Caki2 (cell line): ENCODE measurements around the gene TTR. TPM values are rescaled to one million over a fixed set of nuclear protein-coding genes. Genes with fewer than 3 reads are reported as not detected.

ENCODE experiments used
- DNase-seq: peaks from one replicate; pipeline ENCODE4 v3.0.0-alpha.2; 2015; ENCODE audit warnings: low read depth
- in situ Hi-C: cut with HindIII; loops from 2 replicates; pipeline ENCODE4 v1.10.0; 2016; ENCODE audit warnings: low sequenced_read_pairs, low pct_unique_long_range_greater_than_20kb, mixed read lengths
- total RNA-seq: library from RNA; depleted of rRNA; stranded (reverse); fragments of >200 nt; shearing (Covaris generic); gene quantifications from 2 replicates; pipeline ENCODE4 v1.2.3, GENCODE V29; 2014; ENCODE audit warnings: low replicate concordance

Gene TTR
- total RNA-seq, 1 experiment from 2014 or later, result not detected

DNA sequence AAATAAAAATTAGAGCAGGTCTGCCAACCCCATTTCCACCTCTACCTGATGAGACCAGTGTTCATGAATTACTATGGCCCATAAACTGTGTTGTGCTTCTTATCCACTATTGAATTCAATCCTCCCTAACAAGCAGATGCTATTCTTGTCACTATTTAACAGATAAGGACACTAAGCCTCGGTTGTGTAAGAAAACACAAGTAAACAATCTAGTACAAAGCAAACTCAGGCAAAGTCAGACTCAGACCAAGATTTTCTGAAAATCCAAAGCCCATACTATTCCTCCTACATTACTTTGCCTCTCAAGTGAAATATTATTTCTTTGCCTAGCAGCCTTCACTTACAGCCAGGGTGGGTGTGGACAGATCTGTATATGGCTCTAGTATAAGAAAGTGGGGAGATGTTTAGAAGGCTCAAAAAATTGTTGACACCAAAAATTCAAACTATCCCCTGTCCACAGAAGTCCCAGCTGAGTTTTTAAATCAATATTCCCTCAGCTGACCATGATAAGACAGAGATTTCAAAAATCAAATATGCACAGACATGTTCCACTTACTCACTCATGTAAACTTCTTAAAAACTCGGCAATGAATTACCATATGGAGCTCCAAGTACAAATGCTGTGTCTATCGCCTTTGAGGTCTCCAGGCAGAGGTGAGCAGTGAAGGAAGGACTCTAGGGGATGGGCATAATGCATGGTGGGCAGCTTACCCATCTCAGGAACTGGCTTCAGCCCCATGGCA, 16.0 kb upstream of the TTR start:
- in situ Hi-C loops, result no loop called here
- DNase-seq, result no peak

- no peak for DNase-seq
- in situ Hi-C loops, result no loop called here
Observed at GRCh38 chr18:31576670-31577069, 15.0 kb upstream of the TTR start.

- no peak for DNase-seq
- in situ Hi-C loops, result no loop called here
Observed at GRCh38 chr18:31577195-31577594, 14.5 kb upstream of the TTR start.

GRCh38 chr18:31578126-31578525, 13.6 kb upstream of the TTR start:
- in situ Hi-C loops, result no loop called here
- DNase-seq, result no peak

DNA sequence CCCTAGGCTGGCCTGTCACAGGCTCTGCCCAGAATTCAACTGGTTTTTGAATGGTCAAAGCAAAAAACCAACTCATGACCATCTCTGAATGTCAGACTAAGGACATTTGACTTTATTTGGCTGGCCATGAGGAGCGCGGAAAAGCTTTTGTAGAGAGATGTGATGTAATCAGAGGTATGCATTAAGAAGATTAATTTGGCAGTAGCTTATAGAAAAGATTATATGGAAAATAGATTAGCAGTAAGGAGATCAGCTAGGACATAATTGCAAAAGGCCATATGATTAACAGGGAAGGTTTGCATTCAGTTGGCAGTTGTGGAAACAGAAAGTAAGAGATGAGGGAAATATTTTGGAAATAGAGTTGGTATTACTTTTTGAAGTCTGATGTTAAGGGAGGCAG, 12.3 kb upstream of the TTR start:
- DNase-seq, result no peak
- in situ Hi-C loops, result no loop called here

DNA sequence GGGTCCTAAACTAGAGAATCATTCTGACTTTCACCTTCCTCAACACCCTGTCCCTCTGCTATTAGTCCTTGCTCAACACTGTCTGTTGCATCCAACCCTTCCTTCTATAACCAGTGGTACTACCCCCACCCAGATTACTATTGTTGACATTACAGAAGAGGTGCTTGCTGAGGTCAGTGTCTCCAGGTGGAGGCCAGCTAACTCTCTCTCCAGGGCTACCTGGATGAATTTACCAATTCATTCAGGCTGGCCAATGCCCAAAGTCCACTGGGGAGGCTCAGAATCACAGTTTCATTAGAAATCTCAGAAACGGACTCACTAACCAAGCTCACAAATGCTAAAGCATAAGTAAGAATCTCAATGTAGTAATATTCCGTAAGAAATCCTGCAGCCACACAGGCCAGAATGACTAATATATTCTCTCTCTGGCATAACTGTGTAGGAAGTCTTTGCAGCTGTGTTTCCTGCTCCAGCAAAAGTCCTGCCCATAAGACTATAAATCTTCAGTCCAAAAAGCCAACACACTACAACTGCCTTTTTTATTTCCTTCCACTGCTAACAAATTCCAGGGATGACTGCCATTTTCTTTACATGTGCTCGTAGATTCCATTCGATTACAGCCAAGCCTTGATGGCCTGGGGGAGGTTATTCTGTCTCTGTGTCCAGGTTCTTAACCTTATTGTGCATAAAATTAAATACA, 10.0 kb upstream of the TTR start:
- in situ Hi-C loops, result no loop called here

GRCh38 chr18:31583185-31583854, 8.4 kb upstream of the TTR start:
- no peak for DNase-seq
- in situ Hi-C loops, result no loop called here

More for the DNA sequence above, 10.0 kb upstream of the TTR start:
- no peak for DNase-seq

DNA sequence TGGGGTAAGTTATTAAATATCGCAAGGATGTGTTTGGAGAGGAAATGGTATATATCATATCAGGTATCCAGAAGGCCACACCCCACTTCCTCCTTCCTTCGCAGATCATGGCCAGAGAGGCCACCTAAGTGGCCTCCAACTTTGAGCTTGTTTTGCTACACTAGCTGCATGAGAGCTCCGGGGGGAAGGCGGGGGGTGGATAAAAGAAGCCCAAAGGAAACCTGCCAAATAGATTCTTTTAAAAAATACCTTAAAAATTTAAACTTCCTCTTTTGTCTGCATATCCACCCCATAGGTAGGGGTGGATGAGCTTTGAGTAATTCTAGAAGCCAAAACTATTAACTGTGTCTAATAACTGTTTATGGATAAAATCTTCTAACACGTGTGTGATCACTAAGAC, 5.7 kb upstream of the TTR start:
- in situ Hi-C loops, result no loop called here

DNA sequence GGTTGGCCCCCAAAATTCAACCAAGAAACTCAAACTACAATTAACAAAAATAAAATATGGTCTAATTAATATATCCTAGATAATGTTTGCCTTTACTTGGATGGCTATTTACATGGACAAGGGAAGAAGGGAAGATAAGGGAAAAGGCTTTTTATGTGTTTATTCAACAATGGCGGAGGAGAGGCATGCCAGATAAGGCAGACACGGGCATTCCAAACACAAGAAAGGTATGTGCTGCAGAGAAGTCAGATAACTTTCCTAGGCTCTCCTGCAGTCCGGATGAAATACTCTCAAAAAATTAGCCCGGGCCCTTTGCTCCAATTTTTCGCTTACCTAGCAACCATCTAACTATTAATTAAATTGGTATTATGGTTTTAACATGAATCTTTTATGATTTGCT, 5.1 kb upstream of the TTR start:
- in situ Hi-C loops, result no loop called here
- DNase-seq, result no peak

More for the DNA sequence above, 5.7 kb upstream of the TTR start:
- DNase-seq, result no peak

DNA sequence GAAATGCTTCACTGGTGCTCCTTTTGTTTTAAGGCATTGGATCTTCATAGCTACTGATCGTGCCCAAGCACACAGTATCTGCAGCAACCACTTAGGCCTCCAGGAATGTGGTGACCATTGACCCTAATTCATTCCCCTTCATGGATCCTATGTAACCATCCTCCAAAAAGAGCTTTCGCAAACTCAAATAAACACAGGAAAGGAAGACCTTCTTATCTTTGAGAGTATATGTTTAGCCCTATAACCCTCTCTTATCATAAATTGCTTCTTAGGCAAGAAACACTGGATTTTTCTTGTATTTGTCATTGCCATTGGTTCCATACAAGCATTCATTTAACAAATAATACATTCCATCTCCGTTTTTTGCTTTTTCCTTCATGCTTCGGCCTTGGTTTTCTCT, 4.1 kb upstream of the TTR start:
- DNase-seq, result no peak
- in situ Hi-C loops, result no loop called here

GRCh38 chr18:31590570-31590969, 1.1 kb upstream of the TTR start:
- in situ Hi-C loops, result no loop called here
- no peak for DNase-seq

DNA sequence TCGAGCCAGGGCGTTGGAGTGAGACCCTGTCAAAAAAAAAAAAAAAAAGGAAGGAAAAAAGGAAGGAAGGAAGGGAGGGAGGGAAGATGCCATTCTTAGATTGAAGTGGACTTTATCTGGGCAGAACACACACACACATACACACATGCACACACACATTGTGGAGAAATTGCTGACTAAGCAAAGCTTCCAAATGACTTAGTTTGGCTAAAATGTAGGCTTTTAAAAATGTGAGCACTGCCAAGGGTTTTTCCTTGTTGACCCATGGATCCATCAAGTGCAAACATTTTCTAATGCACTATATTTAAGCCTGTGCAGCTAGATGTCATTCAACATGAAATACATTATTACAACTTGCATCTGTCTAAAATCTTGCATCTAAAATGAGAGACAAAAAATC, 564 bp upstream of the TTR start:
- in situ Hi-C loops, result no loop called here

GRCh38 chr18:31592506-31593157, 955 bp downstream of the TTR start:
- in situ Hi-C loops, result no loop called here
- DNase-seq, result no peak

More for the DNA sequence above, 564 bp upstream of the TTR start:
- DNase-seq, result no peak

DNA sequence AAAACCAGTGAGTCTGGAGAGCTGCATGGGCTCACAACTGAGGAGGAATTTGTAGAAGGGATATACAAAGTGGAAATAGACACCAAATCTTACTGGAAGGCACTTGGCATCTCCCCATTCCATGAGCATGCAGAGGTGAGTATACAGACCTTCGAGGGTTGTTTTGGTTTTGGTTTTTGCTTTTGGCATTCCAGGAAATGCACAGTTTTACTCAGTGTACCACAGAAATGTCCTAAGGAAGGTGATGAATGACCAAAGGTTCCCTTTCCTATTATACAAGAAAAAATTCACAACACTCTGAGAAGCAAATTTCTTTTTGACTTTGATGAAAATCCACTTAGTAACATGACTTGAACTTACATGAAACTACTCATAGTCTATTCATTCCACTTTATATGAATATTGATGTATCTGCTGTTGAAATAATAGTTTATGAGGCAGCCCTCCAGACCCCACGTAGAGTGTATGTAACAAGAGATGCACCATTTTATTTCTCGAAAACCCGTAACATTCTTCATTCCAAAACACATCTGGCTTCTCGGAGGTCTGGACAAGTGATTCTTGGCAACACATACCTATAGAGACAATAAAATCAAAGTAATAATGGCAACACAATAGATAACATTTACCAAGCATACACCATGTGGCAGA, 3.6 kb downstream of the TTR start:
- no peak for DNase-seq
- in situ Hi-C loops, result no loop called here

DNA sequence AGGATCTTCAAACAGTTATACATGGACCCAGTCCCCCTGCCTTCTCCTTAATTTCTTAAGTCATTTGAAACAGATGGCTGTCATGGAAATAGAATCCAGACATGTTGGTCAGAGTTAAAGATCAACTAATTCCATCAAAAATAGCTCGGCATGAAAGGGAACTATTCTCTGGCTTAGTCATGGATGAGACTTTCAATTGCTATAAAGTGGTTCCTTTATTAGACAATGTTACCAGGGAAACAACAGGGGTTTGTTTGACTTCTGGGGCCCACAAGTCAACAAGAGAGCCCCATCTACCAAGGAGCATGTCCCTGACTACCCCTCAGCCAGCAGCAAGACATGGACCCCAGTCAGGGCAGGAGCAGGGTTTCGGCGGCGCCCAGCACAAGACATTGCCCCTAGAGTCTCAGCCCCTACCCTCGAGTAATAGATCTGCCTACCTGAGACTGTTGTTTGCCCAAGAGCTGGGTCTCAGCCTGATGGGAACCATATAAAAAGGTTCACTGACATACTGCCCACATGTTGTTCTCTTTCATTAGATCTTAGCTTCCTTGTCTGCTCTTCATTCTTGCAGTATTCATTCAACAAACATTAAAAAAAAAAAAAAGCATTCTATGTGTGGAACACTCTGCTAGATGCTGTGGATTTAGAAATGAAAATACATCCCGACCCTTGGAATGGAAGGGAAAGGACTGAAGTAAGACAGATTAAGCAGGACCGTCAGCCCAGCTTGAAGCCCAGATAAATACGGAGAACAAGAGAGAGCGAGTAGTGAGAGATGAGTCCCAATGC, 4.6 kb downstream of the TTR start:
- DNase-seq, result peak; percentile 2
- in situ Hi-C loops, result no loop called here

DNA sequence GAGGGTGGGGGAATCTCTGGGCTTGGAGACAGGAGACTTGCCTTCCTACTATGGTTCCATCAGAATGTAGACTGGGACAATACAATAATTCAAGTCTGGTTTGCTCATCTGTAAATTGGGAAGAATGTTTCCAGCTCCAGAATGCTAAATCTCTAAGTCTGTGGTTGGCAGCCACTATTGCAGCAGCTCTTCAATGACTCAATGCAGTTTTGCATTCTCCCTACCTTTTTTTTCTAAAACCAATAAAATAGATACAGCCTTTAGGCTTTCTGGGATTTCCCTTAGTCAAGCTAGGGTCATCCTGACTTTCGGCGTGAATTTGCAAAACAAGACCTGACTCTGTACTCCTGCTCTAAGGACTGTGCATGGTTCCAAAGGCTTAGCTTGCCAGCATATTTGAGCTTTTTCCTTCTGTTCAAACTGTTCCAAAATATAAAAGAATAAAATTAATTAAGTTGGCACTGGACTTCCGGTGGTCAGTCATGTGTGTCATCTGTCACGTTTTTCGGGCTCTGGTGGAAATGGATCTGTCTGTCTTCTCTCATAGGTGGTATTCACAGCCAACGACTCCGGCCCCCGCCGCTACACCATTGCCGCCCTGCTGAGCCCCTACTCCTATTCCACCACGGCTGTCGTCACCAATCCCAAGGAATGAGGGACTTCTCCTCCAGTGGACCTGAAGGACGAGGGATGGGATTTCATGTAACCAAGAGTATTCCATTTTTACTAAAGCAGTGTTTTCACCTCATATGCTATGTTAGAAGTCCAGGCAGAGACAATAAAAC, 6.5 kb downstream of the TTR start:
- in situ Hi-C loops, result no loop called here
- no peak for DNase-seq

DNA sequence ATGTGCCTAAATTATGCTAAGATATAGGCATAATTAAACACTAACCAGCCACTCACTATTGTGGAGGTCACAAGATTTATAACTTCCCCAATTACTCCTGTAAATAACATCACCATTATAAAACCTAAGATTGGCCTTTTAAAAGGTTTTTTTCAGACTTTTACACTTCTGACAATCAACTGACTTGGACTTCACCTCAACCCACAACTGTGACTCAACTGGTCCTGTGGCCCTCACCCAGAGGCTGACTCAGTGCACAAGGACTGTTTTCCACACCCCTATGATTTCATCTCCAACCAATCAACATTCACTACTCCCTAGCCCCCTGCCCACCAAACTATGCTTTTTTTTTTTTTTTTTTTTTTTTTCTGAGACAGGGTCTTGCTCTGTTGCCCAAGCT, 11.6 kb downstream of the TTR start:
- no peak for DNase-seq
- in situ Hi-C loops, result no loop called here
